AG08396 (cell line): Measurements from ENCODE around the gene IRAK1.

Experiments
- DNase-seq: peaks from one replicate; pipeline ENCODE4 v3.0.0; 2012; ENCODE audit warnings: low spot score, mixed read lengths

Gene IRAK1

GRCh38 chrX:154019061-154019621 lies 561 bp downstream of the IRAK1 start:
- no peak for DNase-seq

- DNase-seq = no peak
Observed at GRCh38 chrX:154018518-154019060, 1.1 kb downstream of the IRAK1 start.

GRCh38 chrX:154017766-154018517 lies 1.8 kb downstream of the IRAK1 start:
- DNase-seq = no peak

- DNase-seq = no peak
Observed at GRCh38 chrX:154016366-154017076, 3.2 kb downstream of the IRAK1 start.

GRCh38 chrX:154015581-154016264 lies 4.0 kb downstream of the IRAK1 start:
- DNase-seq = no peak

GRCh38 chrX:154014429-154015380 lies 5.0 kb downstream of the IRAK1 start:
- DNase-seq = no peak

- peak; percentile 74 for DNase-seq
Observed at GRCh38 chrX:154013614-154014360, 5.9 kb downstream of the IRAK1 start.

- DNase-seq = no peak
Observed at GRCh38 chrX:154013001-154013421, 6.7 kb downstream of the IRAK1 start.

GRCh38 chrX:154012336-154012991 lies 7.2 kb downstream of the IRAK1 start:
- DNase-seq = no peak

- no peak for DNase-seq
Observed at GRCh38 chrX:154011376-154012335, 8.0 kb downstream of the IRAK1 start.

GRCh38 chrX:154010330-154011087 lies 9.2 kb downstream of the IRAK1 start:
- DNase-seq = no peak

- no peak for DNase-seq
Observed at GRCh38 chrX:154008521-154008920, 11.2 kb downstream of the IRAK1 start.

- DNase-seq = no peak
Observed at GRCh38 chrX:154006947-154007346, 12.8 kb downstream of the IRAK1 start.

GRCh38 chrX:154004315-154004714 lies 15.4 kb downstream of the IRAK1 start:
- no peak for DNase-seq

- DNase-seq = peak; percentile 60
Observed at GRCh38 chrX:154002215-154002719, 17.4 kb downstream of the IRAK1 start.

- no peak for DNase-seq
Observed at GRCh38 chrX:154000051-154000450, 19.7 kb downstream of the IRAK1 start.

- DNase-seq = no peak
Observed at GRCh38 chrX:153999359-154000037, 20.2 kb downstream of the IRAK1 start.
